DOHH2 (cell line): ENCODE measurements around the gene ASIC3.

Source experiments
- H3F3A ChIP-seq: fragments of 200-600 bp; sonication (generic), shearing (Covaris generic); 2 replicates; pipeline ENCODE4 v1.6.0; 2016; ENCODE audit warnings: antibody characterized with exemption, mild to moderate bottlenecking; ENCODE audit not compliant: control insufficient read depth, insufficient read depth
- H3K27ac ChIP-seq: fragments of 200-600 bp; sonication (generic); 2 replicates; pipeline ENCODE4 v1.5.1; 2014; ENCODE audit warnings: low read depth, mild to moderate bottlenecking, low read length, moderate library complexity
- H3K27me3 ChIP-seq: fragments of 200-600 bp; sonication (generic); 2 replicates; pipeline ENCODE4 v1.6.1; 2014; ENCODE audit warnings: mild to moderate bottlenecking, low read length, mixed read lengths; ENCODE audit not compliant: control insufficient read depth
- H3K36me3 ChIP-seq: fragments of 200-600 bp; sonication (generic); 2 replicates; pipeline ENCODE4 v1.6.1; 2014; ENCODE audit warnings: mild to moderate bottlenecking, low read length, moderate library complexity, mixed read lengths; ENCODE audit not compliant: control insufficient read depth
- H3K4me1 ChIP-seq: fragments of 200-600 bp; sonication (generic); 2 replicates; pipeline ENCODE4 v1.6.1; 2014; ENCODE audit warnings: mild to moderate bottlenecking, low read length, mixed read lengths; ENCODE audit not compliant: control insufficient read depth
- H3K4me2 ChIP-seq: fragments of 200-600 bp; sonication (generic); 2 replicates; pipeline ENCODE4 v1.6.0; 2014; ENCODE audit warnings: mild to moderate bottlenecking, low read length, moderate library complexity
- H3K4me3 ChIP-seq: fragments of 200-600 bp; sonication (generic); 2 replicates; pipeline ENCODE4 v1.5.1; 2014; ENCODE audit warnings: mild to moderate bottlenecking, low read length, mixed read lengths
- H3K79me2 ChIP-seq: fragments of 200-600 bp; sonication (generic); 2 replicates; pipeline ENCODE4 v1.6.1; 2014; ENCODE audit warnings: mild to moderate bottlenecking, low read length, mixed read lengths; ENCODE audit not compliant: control insufficient read depth
- H3K9me2 ChIP-seq: fragments of 200-600 bp; sonication (generic); replicated peaks from 2 replicates; pipeline ENCODE4 v1.6.1; 2014; ENCODE audit warnings: mild to moderate bottlenecking, low read length, mixed read lengths; ENCODE audit not compliant: control insufficient read depth
- H3K9me3 ChIP-seq: fragments of 200-600 bp; sonication (generic); 2 replicates; pipeline ENCODE4 v1.6.1; 2014; ENCODE audit warnings: antibody characterized with exemption, low read length, mixed read lengths; ENCODE audit not compliant: control insufficient read depth, insufficient read depth
- H4K20me1 ChIP-seq: fragments of 200-600 bp; sonication (generic); 2 replicates; pipeline ENCODE4 v1.6.0; 2014; ENCODE audit warnings: low read depth, mild to moderate bottlenecking, antibody characterized with exemption, low read length, moderate library complexity; ENCODE audit not compliant: control insufficient read depth, insufficient read depth
- CTCF ChIP-seq: fragments of 200-600 bp; sonication (generic); IDR thresholded peaks from one replicate; pipeline ENCODE4 v1.5.1; 2014; ENCODE audit warnings: antibody characterized with exemption, mild to moderate bottlenecking, low read depth, low read length; ENCODE audit not compliant: poor library complexity, severe bottlenecking
- EZH2phosphoT487 ChIP-seq: fragments of 200-600 bp; sonication (generic); IDR thresholded peaks from 2 replicates; pipeline ENCODE4 v1.6.1; 2017; ENCODE audit warnings: borderline replicate concordance, mild to moderate bottlenecking, antibody characterized with exemption, low read length, moderate library complexity, mixed read lengths

ASIC3 gene

GRCh38 chr7:151028948-151029501 is 19.3 kb upstream of the ASIC3 start:
- peaks cover 21% of the 10 kb centered on the region for H3K4me1 ChIP-seq
- TF ChIP-seq EZH2phosphoT487 (no peak), CTCF (no peak)
- no peaks in the 10 kb centered on the region for H3K9me2 ChIP-seq
- no peaks in the 10 kb centered on the region for H3K9me3 ChIP-seq
- no peaks in the 10 kb centered on the region for H4K20me1 ChIP-seq
- peaks cover 6% of the 10 kb centered on the region for H3K36me3 ChIP-seq
- H3K79me2 ChIP-seq, result peaks cover 18% of the 10 kb centered on the region
- no peaks in the 10 kb centered on the region for H3F3A ChIP-seq
- H3K4me2 ChIP-seq, result peak overlapping the region; percentile 84
- peak overlapping the region; percentile 97 for H3K4me3 ChIP-seq
- H3K27ac ChIP-seq, result peak overlapping the region; percentile 38
- H3K27me3 ChIP-seq, result no peaks in the 10 kb centered on the region

- Histone ChIP-seq H3K27ac (no peak overlapping the region), H3K36me3 (peaks cover 23% of the 10 kb centered on the region), H3K9me2 (no peaks in the 10 kb centered on the region), H3K9me3 (no peaks in the 10 kb centered on the region), H3K4me3 (no peak overlapping the region), H3K27me3 (no peaks in the 10 kb centered on the region), H3K4me1 (peaks cover 21% of the 10 kb centered on the region), H4K20me1 (no peaks in the 10 kb centered on the region), H3K79me2 (peaks cover 18% of the 10 kb centered on the region), H3K4me2 (no peak overlapping the region), H3F3A (no peaks in the 10 kb centered on the region)
- TF ChIP-seq EZH2phosphoT487, result no peak
- no peak for TF ChIP-seq CTCF
Measured at GRCh38 chr7:151031011-151031410, 17.3 kb upstream of the ASIC3 start.

- Histone ChIP-seq H3K4me1 (peaks cover 12% of the 10 kb centered on the region), H3K9me3 (no peaks in the 10 kb centered on the region), H3F3A (no peaks in the 10 kb centered on the region), H3K4me3 (no peak overlapping the region), H3K36me3 (peaks cover 31% of the 10 kb centered on the region), H3K27me3 (no peaks in the 10 kb centered on the region), H3K4me2 (no peak overlapping the region), H3K79me2 (peaks cover 18% of the 10 kb centered on the region), H4K20me1 (no peaks in the 10 kb centered on the region), H3K9me2 (no peaks in the 10 kb centered on the region), H3K27ac (no peak overlapping the region)
- TF ChIP-seq CTCF (no peak), EZH2phosphoT487 (no peak)
Measured at GRCh38 chr7:151032936-151033863, 15.1 kb upstream of the ASIC3 start.
